Lower leg skin (tissue), 4 donors: ENCODE results near the gene FCER2. TPM values are rescaled to one million over a fixed set of nuclear protein-coding genes. Genes with fewer than 3 reads are reported as not detected.

Experiments
- DNase-seq, 2 donors: peaks; one replicate each; pipeline ENCODE4 v3.0.0-alpha.2; 2019; ENCODE audit warnings: low spot score in 2 of 2
- H3K4me3 ChIP-seq: fragments of 200-600 bp; sonication (generic); 2 replicates; pipeline ENCODE4 v1.5.1; 2017; ENCODE audit warnings: mild to moderate bottlenecking, low read depth; ENCODE audit not compliant: poor library complexity, severe bottlenecking
- CTCF ChIP-seq, 3 donors: fragments of 450-650 bp; IDR thresholded peaks; one replicate each; pipeline ENCODE4 v1.5.1; 2016; ENCODE audit warnings: antibody characterized with exemption in 3 of 3, mild to moderate bottlenecking in 3 of 3, moderate library complexity in 2 of 3
- POLR2A ChIP-seq, 2 donors: fragments of 450-650 bp; IDR thresholded peaks; one replicate each; pipeline ENCODE4 v1.6.1; 2016 to 2017; ENCODE audit warnings: antibody characterized with exemption in 2 of 2, mild to moderate bottlenecking in 1 of 2, moderate library complexity in 1 of 2
- WGBS, 2 donors: methylation state at CpG; one replicate each; pipeline ENCODE4 v1.1.5; 2018; 5-methylcytosine and 5-hydroxymethylcytosine counted together
- intact Hi-C: fragments of 100-400 bp; cut with DNase I; formaldehyde crosslinking; loops from one replicate; pipeline ENCODE4 v1.15.0; 2023; ENCODE audit warnings: low total_unique reads
- total RNA-seq, 4 donors: library from RNA; depleted of rRNA; stranded (reverse); fragments of >200 nt; gene quantifications; one replicate each; pipeline ENCODE4 v1.1.0, GENCODE V29; 2016

Gene FCER2
- total RNA-seq, 4 donors from 2014 or later, result not detected

GRCh38 chr19:7720351-7720750, 18.4 kb upstream of the FCER2 start:
- DNase-seq, result no peak
- no peak for TF ChIP-seq POLR2A (IDR thresholded peaks at IDR 0.05)
- no peak for TF ChIP-seq CTCF (IDR thresholded peaks at IDR 0.05)
- H3K4me3 ChIP-seq, result no peak overlapping the region
- intact Hi-C loops, result no loop called here
- 56 to 74% methylated on average over 3 to 6 of the region's 6 CpGs for WGBS, 2 donors

- DNase-seq, result no peak
- intact Hi-C loops, result no loop called here
- H3K4me3 ChIP-seq, result no peak overlapping the region
- 46 to 58% methylated on average over 8 of the region's 8 CpGs for WGBS, 2 donors
- TF ChIP-seq CTCF (IDR thresholded peaks at IDR 0.05) (no peak), POLR2A (IDR thresholded peaks at IDR 0.05) (no peak)
Measured at GRCh38 chr19:7718668-7719067, 16.7 kb upstream of the FCER2 start.

GRCh38 chr19:7716762-7717161, 14.8 kb upstream of the FCER2 start:
- no peak for TF ChIP-seq POLR2A (IDR thresholded peaks at IDR 0.05)
- intact Hi-C loops, result no loop called here
- no peak for DNase-seq
- 85 to 95% methylated on average over 1 of the region's 1 CpG for WGBS, 2 donors
- H3K4me3 ChIP-seq, result no peak overlapping the region

- H3K4me3 ChIP-seq, result no peak overlapping the region
- TF ChIP-seq CTCF (IDR thresholded peaks at IDR 0.05) (no peak), POLR2A (IDR thresholded peaks at IDR 0.05) (no peak)
- WGBS, 2 donors, result 79 to 91% methylated on average over 1 of the region's 1 CpG
- no peak for DNase-seq
- intact Hi-C loops, result no loop called here
Measured at GRCh38 chr19:7715671-7716070, 13.7 kb upstream of the FCER2 start.

GRCh38 chr19:7710616-7711015, 8.7 kb upstream of the FCER2 start:
- no peak for TF ChIP-seq CTCF (IDR thresholded peaks at IDR 0.05)
- intact Hi-C loops, result no loop called here
- WGBS, 2 donors, result 79 to 80% methylated on average over 5 of the region's 5 CpGs
- no peak overlapping the region for H3K4me3 ChIP-seq
- no peak for DNase-seq

- no peak for DNase-seq
- TF ChIP-seq CTCF (IDR thresholded peaks at IDR 0.05) (no peak), POLR2A (IDR thresholded peaks at IDR 0.05) (no peak)
- WGBS, 2 donors, result 72 to 73% methylated on average over 10 of the region's 10 CpGs
- no peak overlapping the region for H3K4me3 ChIP-seq
- intact Hi-C loops, result no loop called here
Measured at GRCh38 chr19:7709932-7710460, 8.1 kb upstream of the FCER2 start.
